ENCODE measurements around the gene HS3ST2. TPM values are rescaled to one million over a fixed set of nuclear protein-coding genes. Genes with fewer than 3 reads are reported as not detected.

HS3ST2 gene
- total and polyA plus RNA-seq, 2 of the 8 experiments (the other 6 are each of a cell fraction or from before 2014, with no cell fraction given), result 1.7 to 3.7 TPM

- TF ChIP-seq CHD7 (IDR thresholded peaks at IDR 0.05; ENCODE audit: insufficient replicate concordance, low read length), result no peak
- TF ChIP-seq CREB1 (IDR thresholded peaks at IDR 0.05), result no peak
Observed at GRCh38 chr16:22886927-22887326, 73.0 kb downstream of the HS3ST2 start (continued).
